ENCODE results near the gene XXYLT1. TPM values are rescaled to one million over a fixed set of nuclear protein-coding genes. Genes with fewer than 3 reads are reported as not detected.

XXYLT1 gene
- total RNA-seq, 1 donor from 2014 or later = 41.1 TPM

DNA sequence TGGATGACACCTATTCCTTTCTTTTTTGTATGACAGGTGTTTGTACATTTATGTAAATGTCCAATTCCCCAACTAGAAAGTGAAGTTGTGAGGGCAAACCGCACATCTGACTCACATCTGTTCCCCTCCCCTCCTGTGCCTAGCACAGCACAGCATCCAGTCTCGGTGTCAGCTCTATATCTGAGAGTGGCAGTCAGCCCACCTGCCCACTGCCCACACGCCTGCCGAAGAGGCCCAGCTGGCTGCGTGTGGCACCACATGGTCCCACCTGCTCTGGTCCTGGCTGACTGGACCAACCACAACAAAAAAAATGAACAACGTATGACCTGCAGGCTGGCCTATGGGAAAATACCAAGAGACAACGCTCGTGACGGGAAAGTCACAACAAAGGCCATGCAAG lies 62.8 kb downstream of the XXYLT1 start:
- no peak overlapping the region for H3K27ac Mint-ChIP-seq (ENCODE audit: unreplicated experiment)
- H3K36me3 Mint-ChIP-seq (ENCODE audit: low read depth) = peaks cover 7% of the 10 kb centered on the region
- TF ChIP-seq, protein P1, sequence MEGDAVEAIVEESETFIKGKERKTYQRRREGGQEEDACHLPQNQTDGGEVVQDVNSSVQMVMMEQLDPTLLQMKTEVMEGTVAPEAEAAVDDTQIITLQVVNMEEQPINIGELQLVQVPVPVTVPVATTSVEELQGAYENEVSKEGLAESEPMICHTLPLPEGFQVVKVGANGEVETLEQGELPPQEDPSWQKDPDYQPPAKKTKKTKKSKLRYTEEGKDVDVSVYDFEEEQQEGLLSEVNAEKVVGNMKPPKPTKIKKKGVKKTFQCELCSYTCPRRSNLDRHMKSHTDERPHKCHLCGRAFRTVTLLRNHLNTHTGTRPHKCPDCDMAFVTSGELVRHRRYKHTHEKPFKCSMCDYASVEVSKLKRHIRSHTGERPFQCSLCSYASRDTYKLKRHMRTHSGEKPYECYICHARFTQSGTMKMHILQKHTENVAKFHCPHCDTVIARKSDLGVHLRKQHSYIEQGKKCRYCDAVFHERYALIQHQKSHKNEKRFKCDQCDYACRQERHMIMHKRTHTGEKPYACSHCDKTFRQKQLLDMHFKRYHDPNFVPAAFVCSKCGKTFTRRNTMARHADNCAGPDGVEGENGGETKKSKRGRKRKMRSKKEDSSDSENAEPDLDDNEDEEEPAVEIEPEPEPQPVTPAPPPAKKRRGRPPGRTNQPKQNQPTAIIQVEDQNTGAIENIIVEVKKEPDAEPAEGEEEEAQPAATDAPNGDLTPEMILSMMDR (conservative IDR thresholded peaks at IDR 0.05) = no peak
- DNase-seq (ENCODE audit: low read depth, low spot score) = no peak
- H3K9me3 Mint-ChIP-seq = peaks cover 4% of the 10 kb centered on the region
- no peak overlapping the region for H3K4me3 Mint-ChIP-seq
- H3K27me3 Mint-ChIP-seq (ENCODE audit: low read depth) = no peaks in the 10 kb centered on the region
- H3K4me1 Mint-ChIP-seq = peaks cover 60% of the 10 kb centered on the region

DNA sequence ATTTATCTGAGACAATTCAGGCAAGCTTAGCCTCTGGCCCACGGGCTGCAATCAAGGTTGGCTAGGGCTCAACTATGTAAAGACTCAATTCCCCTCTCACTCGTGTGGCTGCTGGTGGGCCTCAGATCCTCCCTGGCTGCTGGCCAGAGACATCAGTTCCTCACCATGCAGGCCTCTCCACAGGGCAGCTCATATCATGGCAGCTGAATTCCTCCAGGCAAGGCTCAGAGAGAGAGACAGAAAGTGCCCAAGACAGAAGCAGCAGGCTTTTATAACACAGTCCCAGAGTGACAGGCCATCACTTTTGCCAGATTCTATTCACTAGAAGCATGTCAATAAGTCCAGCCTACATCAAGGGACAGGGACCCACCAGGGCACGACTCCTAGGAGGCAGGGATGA lies 63.2 kb downstream of the XXYLT1 start:
- TF ChIP-seq, protein P1 (conservative IDR thresholded peaks at IDR 0.05) = no peak
- no peak overlapping the region for H3K27ac Mint-ChIP-seq (ENCODE audit: unreplicated experiment)
- H3K9me3 Mint-ChIP-seq = peaks cover 4% of the 10 kb centered on the region
- peaks cover 6% of the 10 kb centered on the region for H3K36me3 Mint-ChIP-seq (ENCODE audit: low read depth)
- no peak for DNase-seq (ENCODE audit: low read depth, low spot score)
- H3K4me3 Mint-ChIP-seq = no peak overlapping the region
- H3K27me3 Mint-ChIP-seq (ENCODE audit: low read depth) = no peaks in the 10 kb centered on the region
- peaks cover 63% of the 10 kb centered on the region for H3K4me1 Mint-ChIP-seq

DNA sequence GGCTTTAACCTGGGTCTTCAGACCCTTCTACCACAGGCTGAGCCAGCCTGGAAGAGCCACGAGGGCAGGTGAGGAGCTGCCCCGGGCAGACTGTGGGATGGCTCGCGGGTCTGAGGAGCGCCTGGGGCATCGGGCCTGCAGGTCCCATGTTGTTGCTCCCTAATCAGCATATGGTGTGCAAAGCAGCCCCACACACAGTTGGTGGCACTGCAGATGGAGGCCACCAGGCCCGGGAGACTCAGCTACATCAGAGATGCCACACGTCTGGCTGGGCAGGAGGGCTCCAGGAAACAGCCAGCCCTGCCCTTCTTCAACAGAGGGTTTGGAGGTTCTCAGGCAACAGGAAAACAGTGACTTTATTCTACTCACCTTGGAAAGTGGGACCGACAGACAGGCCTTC lies 63.9 kb downstream of the XXYLT1 start:
- no peak for DNase-seq (ENCODE audit: low read depth, low spot score)
- Mint-ChIP-seq H3K9me3 (peaks cover 4% of the 10 kb centered on the region), H3K4me1 (peaks cover 67% of the 10 kb centered on the region), H3K4me3 (no peak overlapping the region), H3K27ac (ENCODE audit: unreplicated experiment) (no peak overlapping the region), H3K27me3 (ENCODE audit: low read depth) (no peaks in the 10 kb centered on the region), H3K36me3 (ENCODE audit: low read depth) (peaks cover 4% of the 10 kb centered on the region)
- TF ChIP-seq, protein P1 (conservative IDR thresholded peaks at IDR 0.05) = no peak

DNA sequence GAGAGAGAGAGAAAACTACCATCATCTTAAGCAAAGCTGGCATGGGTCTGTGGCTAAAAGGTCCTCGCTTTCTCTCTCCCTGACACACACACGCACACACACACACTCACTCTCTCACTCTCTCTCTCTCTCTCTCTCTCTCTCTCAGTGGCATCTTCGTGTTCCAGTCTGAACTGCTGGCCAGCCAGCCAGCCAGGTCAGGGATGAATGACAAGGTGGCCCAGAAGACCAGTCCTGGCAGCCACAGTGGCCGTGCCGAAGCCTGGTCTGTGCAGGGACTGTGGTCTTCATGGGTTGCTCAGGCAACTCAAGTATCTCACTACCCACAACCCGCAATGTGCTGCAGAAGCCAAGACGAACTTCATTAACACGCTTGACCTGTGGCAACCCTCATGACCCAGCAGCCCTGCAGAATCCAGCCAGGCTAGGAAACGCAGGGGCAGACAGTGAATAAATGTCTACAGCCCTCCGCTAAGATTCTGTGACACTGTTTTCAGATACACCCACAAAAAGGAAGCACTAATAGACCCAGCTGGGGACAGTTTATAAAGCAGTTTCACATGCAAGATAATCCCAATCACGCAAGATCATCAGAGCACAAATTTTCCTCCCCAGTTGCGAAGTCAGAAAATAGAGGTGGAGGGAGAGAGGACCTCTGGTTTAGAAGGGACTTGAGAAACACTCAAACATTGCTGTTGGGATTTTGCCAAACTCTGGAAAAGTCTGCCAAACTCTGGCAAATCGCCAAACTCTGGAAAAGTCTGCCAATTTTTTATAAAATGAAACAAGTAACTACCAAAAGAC lies 66.4 kb downstream of the XXYLT1 start:
- no peaks in the 10 kb centered on the region for H3K27me3 Mint-ChIP-seq (ENCODE audit: low read depth)
- TF ChIP-seq, protein P1 (conservative IDR thresholded peaks at IDR 0.05) = no peak
- H3K9me3 Mint-ChIP-seq = no peaks in the 10 kb centered on the region
- DNase-seq (ENCODE audit: low read depth, low spot score) = no peak
- peaks cover 50% of the 10 kb centered on the region for H3K4me1 Mint-ChIP-seq
- H3K4me3 Mint-ChIP-seq = peak overlapping the region; percentile 69
- no peaks in the 10 kb centered on the region for H3K36me3 Mint-ChIP-seq (ENCODE audit: low read depth)
- peak overlapping the region; percentile 47 for H3K27ac Mint-ChIP-seq (ENCODE audit: unreplicated experiment)

DNA sequence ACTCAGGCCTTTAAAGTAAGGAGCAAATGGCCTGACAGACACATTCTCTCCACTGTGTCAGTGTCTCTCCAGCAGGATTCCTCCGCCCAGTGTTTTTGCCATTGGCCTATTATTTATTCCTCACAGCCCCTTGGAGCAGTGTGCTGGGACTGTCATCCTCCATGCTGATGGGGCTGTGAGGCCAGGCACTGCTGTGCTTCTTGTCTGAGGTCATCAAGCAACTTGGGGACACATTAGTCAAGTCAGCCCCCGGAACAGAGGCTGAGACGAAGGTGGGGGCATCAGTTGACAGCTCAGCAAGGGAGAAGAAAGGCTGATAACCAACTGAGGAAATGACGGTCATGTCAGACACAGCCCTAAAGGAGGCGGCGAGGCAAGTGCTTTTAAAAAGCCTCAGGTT lies 67.4 kb downstream of the XXYLT1 start:
- Mint-ChIP-seq H3K4me3 (peak overlapping the region; percentile 58), H3K36me3 (ENCODE audit: low read depth) (peaks cover 2% of the 10 kb centered on the region), H3K27ac (ENCODE audit: unreplicated experiment) (peak overlapping the region; percentile 41), H3K27me3 (ENCODE audit: low read depth) (no peaks in the 10 kb centered on the region), H3K9me3 (no peaks in the 10 kb centered on the region), H3K4me1 (peaks cover 46% of the 10 kb centered on the region)
- no peak for DNase-seq (ENCODE audit: low read depth, low spot score)
- TF ChIP-seq, protein P1 (conservative IDR thresholded peaks at IDR 0.05) = no peak
